ENCODE measurements around the gene CCDC28A.
"Not testable (repeated sequence)": the region's sequence is repeated elsewhere in the genome, so short reads cannot be mapped to it uniquely, and the experiment has no call there.

The CCDC28A gene

GRCh38 chr6:138773177-138774091, at the start of gene CCDC28A:
TSS of gene CCDC28A (plus strand) at chr6:138773769. CDS start at chr6:138776121, 2,352 bp downstream.
- DNase-seq = peak; percentile 99

GRCh38 chr6:138724015-138724414, 49.6 kb upstream of the CCDC28A start:
- DNase-seq = no peak

DNA sequence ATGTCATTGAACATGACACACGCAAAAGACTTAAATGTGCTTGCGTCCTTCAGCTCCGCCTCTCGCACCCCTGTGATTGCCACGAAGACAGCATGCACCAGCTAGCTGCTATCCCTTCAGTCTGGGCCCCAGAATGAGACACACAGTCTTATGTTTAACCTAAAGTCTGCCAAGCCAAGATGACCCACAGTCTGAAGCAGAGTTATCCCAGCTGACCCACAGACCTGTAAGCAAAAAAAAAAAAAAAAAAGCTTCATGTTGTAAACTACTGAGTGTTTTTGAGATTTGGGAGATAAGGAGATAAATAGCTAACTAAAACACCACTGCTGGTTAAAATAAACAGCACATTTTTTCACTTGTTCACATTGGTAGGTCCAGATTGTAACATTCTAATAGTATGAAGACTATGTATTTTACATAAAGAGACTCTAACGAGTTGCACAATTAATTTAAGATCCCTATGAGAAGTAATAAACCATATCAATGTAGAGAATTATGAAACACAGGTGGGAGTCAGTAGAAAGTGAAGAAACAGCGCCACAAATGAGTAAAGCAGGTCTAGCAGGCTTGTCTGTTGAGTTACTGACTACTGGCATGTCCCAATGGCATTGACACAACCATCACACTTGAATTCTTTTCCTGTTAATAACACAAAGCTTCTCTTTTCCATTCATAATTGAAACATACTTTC, 47.4 kb upstream of the CCDC28A start:
- DNase-seq = no peak

GRCh38 chr6:138726757-138727097, 46.8 kb upstream of the CCDC28A start:
- DNase-seq = no peak

- DNase-seq = no peak
Measured at GRCh38 chr6:138727182-138727581, 46.4 kb upstream of the CCDC28A start.

GRCh38 chr6:138728662-138729061, 44.9 kb upstream of the CCDC28A start:
- DNase-seq = no peak

DNA sequence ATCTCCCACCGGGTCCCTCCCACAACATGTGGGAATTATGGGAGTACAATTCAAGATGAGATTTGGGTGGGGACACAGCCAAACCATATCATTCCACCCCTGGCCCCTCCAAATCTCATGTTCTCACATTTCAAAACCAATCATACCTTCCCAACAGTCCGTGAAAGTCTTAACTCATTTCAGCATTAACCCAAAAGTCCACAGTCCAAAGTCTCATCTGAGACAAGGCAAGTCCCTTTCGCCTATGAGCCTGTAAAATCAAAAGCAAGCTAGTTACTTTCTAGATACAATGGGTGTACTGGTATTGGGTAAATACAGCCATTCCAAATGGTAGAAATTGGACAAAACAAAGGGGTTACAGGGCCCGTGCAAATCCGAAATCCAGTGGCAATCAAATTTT, 43.5 kb upstream of the CCDC28A start:
- DNase-seq = not testable (repeated sequence)

DNA sequence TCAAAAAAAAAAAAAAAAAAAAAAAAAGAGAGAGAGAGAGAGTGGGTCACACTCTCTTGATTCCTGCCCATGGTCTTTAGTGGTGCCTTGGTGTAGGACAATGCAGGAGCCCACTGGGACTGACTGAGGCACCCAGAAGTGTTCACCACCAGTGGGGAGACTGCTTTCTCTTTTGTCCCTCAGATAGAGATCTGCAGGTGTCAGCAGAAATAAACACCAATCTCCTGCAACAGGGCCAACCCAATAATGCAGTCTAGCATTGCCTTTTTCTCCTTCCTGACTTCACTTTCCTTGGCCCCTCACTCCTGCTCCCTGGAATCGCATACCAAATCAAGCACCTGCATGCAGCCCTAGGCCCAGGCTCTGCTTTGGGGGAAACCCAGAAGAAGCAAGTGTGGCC, 39.0 kb upstream of the CCDC28A start:
- no peak for DNase-seq

DNA sequence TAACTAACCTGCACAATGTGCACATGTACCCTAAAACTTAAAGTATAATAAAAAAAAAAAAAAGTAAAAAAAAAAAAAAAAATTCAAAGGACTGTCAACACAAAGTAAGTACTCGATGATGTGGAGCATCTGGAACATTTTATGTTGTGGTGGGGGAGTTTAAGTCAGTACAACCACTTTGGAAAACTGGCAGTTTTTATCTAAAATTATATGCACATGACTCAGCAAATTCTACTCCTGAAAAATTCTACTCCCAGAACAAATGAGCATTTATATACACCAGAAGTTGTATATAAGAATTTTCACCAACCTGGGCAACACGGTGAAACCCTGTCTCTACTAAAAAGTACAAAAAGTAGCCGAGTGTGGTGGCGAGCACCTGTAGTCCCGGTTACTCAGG, 36.9 kb upstream of the CCDC28A start:
- no peak for DNase-seq

DNA sequence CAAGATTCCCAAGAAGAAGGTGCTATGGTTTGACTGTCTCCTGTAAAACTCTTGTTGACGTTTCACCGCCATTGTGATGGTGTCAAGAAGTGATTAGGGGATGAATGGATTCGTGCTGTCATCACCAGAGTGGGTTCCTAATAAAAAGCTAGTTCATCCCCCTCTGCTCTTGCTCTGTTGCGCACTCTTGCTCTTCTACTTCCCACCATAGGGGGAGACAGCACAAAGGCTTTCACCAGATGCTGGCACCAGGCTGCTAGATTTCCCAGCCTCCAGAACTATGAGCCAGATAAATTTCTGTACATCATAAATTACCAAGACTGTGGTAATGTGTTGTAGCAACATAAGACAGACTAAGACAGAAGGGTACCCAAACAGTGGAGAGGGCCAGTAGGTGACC, 21.6 kb upstream of the CCDC28A start:
- no peak for DNase-seq

GRCh38 chr6:138757136-138757535, 16.4 kb upstream of the CCDC28A start:
- no peak for DNase-seq

DNA sequence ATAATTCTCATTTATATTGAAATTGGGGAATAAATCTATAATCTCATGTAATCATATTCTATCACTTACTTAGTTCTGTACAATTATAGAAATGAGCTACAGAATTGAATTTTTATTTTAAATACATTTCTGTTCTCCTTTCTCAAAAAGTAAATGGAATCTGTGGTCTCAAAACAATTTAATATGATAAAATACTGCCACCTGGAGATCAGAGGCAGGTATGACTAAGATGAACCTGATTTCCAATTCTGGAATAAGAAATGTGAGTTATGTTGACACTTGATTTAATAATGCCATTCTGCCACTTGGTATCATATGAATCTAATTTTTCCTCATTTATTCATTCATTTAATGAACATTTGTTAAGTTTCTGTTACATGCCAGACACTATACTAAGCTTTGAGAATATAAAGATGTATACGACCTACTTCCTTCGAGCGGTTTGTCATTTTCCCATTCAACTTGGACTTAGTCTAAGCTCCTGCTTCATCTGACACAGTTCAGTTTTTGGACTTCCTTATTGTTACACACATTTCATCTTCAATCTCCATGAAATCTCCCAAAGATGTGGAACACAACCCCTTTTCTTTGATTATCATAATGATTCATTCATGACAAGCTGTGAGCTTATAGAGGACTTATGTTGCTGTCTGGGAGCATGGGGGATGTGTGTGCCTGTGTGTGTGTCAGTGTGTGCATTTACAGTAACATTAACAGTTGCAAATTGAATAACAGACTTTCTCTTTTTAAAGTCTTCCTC, 7.5 kb upstream of the CCDC28A start:
- DNase-seq = peak; percentile 44

DNA sequence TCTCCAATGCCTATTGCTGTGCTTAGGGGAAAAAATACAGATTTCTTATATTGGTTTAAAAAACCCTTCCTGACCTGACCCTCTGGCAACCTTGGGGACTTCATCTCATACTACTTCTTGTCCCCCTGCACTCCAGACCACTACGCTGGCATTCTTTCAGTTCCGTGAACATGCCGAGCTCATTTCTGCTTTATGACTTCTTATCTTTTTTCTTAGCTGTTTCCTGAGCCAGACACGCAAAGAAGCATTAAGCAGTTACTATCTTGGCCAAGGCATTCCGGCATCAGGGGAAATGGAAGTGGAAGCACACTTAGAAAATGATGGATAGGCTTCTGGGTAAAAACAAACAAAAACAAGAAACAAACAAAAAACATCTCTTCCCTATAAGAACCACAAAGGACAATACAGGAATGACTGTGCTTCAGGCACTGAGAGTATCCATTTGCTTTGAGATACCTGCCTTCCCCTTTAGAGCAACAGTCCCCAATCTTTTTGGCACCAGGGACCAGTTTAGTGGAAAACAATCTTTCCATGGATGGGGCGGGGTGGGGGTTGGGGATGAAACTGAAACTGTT, 4.4 kb upstream of the CCDC28A start:
- no peak for DNase-seq

- DNase-seq = peak; percentile 57
Measured at GRCh38 chr6:138772596-138773176, 883 bp upstream of the CCDC28A start.

GRCh38 chr6:138774370-138774769, 801 bp downstream of the CCDC28A start:
- no peak for DNase-seq

- DNase-seq = no peak
Measured at GRCh38 chr6:138776659-138777058, 3.1 kb downstream of the CCDC28A start.

DNA sequence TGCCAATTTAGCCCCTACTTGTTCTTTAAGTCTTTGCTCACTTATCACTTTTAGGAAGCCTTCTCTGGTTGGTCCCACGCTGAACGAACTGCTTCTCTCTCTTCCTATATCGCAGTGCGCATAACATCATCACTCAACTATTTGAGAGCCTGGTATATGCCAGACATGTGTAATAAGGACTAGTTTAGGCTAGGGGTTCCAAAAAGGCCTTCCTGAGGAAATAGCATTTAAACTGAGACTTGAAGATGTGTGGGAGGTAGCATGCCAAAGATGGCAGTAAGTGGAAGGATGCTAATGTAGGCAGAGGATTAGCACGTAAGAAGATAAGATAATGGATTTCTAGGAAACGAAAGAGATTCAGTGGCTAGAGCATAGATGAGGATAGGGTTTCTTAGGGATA, 4.8 kb downstream of the CCDC28A start:
- DNase-seq = no peak

GRCh38 chr6:138782243-138782642, 8.7 kb downstream of the CCDC28A start:
- DNase-seq = no peak

DNA sequence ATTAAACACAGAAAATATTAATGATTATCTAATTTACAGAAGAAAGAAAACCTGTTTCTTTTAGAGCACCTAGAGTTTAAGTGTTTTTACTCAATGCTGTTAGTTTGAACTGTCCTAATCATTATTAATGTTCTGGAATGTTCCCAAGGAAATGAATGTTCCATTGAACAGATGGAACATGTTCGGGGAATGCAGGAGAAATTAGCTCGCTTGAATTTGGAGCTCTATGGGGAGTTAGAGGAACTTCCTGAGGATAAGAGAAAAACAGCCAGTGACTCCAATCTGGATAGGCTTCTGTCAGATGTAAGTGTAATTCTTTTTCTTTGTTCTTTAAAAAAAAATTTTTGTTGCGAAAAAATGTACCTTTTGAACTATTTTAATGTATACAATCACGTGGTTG, 11.5 kb downstream of the CCDC28A start:
- no peak for DNase-seq

DNA sequence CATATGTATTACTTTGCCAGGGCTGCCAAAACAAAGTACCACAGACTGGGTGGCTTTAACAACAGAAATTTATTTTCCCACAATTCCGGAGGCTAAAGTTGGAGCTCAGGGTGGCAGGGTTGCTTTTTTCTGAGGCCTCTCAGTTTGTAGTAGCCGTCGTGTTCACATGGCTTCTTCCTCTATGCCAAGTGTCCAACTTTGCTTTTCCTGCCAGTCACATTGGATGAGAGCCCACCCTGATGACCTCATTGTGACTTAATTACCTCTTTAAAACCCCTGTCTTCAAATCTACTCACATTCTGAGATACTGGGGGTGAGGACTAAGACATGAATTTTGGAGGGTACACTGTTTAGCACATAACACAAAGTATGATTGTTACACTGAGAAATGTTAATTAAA, 12.4 kb downstream of the CCDC28A start:
- DNase-seq = no peak

- no peak for DNase-seq
Measured at GRCh38 chr6:138787138-138787537, 13.6 kb downstream of the CCDC28A start.

DNA sequence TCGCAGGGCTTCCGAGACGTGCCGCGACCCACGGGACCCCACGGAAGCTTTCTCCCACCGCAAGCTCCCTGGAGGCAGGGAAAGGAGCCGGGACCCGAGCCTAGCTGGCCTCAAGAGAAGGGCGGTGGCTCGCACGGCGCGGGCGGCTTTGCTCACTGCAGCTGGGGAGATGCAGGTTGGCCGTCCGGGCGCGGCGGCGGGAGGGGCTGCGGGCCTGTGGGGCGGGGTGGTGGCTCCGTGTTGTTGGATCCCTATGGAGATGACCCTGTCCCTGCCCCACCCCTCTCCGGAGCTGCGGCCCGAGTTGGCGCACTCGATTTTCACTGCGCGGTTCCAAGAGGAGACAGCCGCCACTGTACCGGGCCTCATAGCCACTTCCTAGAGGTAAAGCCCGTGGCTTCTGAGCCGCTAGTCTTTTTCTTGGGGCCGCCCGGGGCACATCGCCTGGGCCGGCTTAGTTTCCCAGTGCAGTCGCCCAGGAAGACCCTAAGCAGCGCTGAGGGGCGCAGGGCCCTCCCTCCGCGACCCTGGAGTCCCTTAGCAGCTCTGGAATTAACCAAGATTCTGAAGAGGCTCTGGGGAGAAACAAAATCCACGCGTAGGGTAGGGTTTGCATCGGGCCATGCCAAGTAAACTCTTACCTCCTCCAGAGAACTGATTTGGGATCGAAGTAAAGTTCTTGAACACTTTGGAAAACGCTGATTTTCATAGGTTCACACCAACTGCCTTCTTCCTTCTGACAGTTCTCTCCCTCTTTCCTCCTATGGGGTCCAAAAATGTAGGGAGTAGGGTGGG, 22.4 kb downstream of the CCDC28A start, which contains the start of gene ECT2L:
Gene ECT2L (plus strand): TSS at position 279 of the 795 bp plus-strand sequence. CDS start 17,188 bp downstream, outside the sequence.
- DNase-seq = peak; percentile 90

Measured in NCI-H146 (cell line).